Keratinocyte (primary cell): ENCODE measurements around the gene FOXL3. TPM values are rescaled to one million over a fixed set of nuclear protein-coding genes. Genes with fewer than 3 reads are reported as not detected.

Experiments
- DNase-seq: peaks from one replicate; pipeline ENCODE4 v3.0.0-alpha.2; 2011; ENCODE audit warnings: low read depth, missing footprints, low spot score
- FAIRE-seq: peaks from 2 replicates; lab custom pipeline; 2011; peaks lifted over from hg19 to GRCh38; lab: Jason Lieb, UNC
- H2AFZ ChIP-seq: 2 replicates; pipeline ENCODE4 v1.6.0; 2012; ENCODE audit warnings: low read length, control low read depth, inconsistent platforms; ENCODE audit not compliant: control insufficient read depth
- H3K27ac ChIP-seq: 2 replicates; pipeline ENCODE4 v1.5.1; 2011; ENCODE audit warnings: low read length; ENCODE audit not compliant: control insufficient read depth, insufficient read depth
- H3K27me3 ChIP-seq: 3 replicates; pipeline ENCODE4 v1.6.0; 2011; ENCODE audit warnings: low read length; ENCODE audit not compliant: control insufficient read depth, insufficient read depth; ENCODE audit errors: extremely low read depth
- H3K36me3 ChIP-seq, 2 experiments: 2 replicates in 1 of 2; 3 replicates in 1 of 2; pipeline ENCODE4 v1.5.1; 2011; ENCODE audit warnings: low read length in 2 of 2, mild to moderate bottlenecking in 1 of 2; ENCODE audit not compliant: control insufficient read depth in 2 of 2, insufficient read depth in 2 of 2; ENCODE audit errors: extremely low read depth in 1 of 2
- H3K4me1 ChIP-seq: 3 replicates; pipeline ENCODE4 v1.5.1; 2011; ENCODE audit warnings: low read length; ENCODE audit not compliant: control insufficient read depth, insufficient read depth; ENCODE audit errors: extremely low read depth
- H3K4me2 ChIP-seq: 3 replicates; pipeline ENCODE4 v1.6.0; 2011; ENCODE audit warnings: low read depth, low read length; ENCODE audit not compliant: control insufficient read depth, insufficient read depth; ENCODE audit errors: extremely low read depth
- H3K4me3 ChIP-seq, 3 experiments: fragments of 200-600 bp in 1 of 3; sonication (generic) in 1 of 3; 2 replicates in 2 of 3; 3 replicates in 1 of 3; pipeline ENCODE4 v1.5.1; 2011 to 2016; ENCODE audit warnings: low read length in 3 of 3, mild to moderate bottlenecking in 3 of 3, control low read depth in 2 of 3, inconsistent platforms in 1 of 3, low read depth in 1 of 3, mixed read lengths in 1 of 3, mixed run types in 1 of 3, moderate library complexity in 1 of 3; ENCODE audit not compliant: control insufficient read depth in 2 of 3, insufficient read depth in 2 of 3; ENCODE audit errors: extremely low read depth in 1 of 3
- H3K79me2 ChIP-seq: 2 replicates; pipeline ENCODE4 v1.6.0; 2012; ENCODE audit warnings: low read length; ENCODE audit not compliant: control insufficient read depth, insufficient read depth
- H3K9ac ChIP-seq: 3 replicates; pipeline ENCODE4 v1.6.0; 2011; ENCODE audit warnings: low read length; ENCODE audit not compliant: control insufficient read depth, insufficient read depth; ENCODE audit errors: extremely low read depth
- H3K9me1 ChIP-seq: 3 replicates; pipeline ENCODE4 v1.6.0; 2011; ENCODE audit warnings: low read length; ENCODE audit not compliant: control insufficient read depth, insufficient read depth; ENCODE audit errors: extremely low read depth
- H3K9me3 ChIP-seq: 2 replicates; pipeline ENCODE4 v1.5.1; 2012; ENCODE audit warnings: low read depth, low read length; ENCODE audit not compliant: control insufficient read depth
- H4K20me1 ChIP-seq: 3 replicates; pipeline ENCODE4 v1.6.0; 2011; ENCODE audit warnings: low read length; ENCODE audit not compliant: control insufficient read depth, insufficient read depth; ENCODE audit errors: extremely low read depth
- CTCF ChIP-seq, 3 experiments: IDR thresholded peaks in 1 of 3; conservative IDR thresholded peaks in 1 of 3; optimal IDR thresholded peaks in 1 of 3; 2 replicates in 2 of 3; 3 replicates in 1 of 3; pipeline versions ENCODE3 to v1.5.1; 2011; ENCODE audit warnings: low read length in 3 of 3, mild to moderate bottlenecking in 3 of 3, moderate library complexity in 2 of 3, control low read depth in 1 of 3, inconsistent platforms in 1 of 3; ENCODE audit not compliant: insufficient read depth in 2 of 3; ENCODE audit errors: extremely low read depth in 1 of 3
- EZH2 ChIP-seq: IDR thresholded peaks from one replicate; pipeline ENCODE4 v1.6.1; 2012; ENCODE audit warnings: inconsistent platforms, mild to moderate bottlenecking, low read length, moderate library complexity
- dilution Hi-C: fragments of 300-500 bp; cut with MboI; formaldehyde crosslinking; loops from one replicate; pipeline ENCODE4 v1.7.0; 2020; ENCODE audit warnings: low sequenced_read_pairs; ENCODE audit not compliant: extremely low pct_ligation_motif_present
- polyA plus RNA-seq, 5 experiments: library from polyadenylated mRNA; depleted of rRNA in 3 of 5; stranded (reverse) in 3 of 5; stranded (forward) in 1 of 5; unstranded in 1 of 5; fragments of >200 nt; gene quantifications; 1 replicate in 1 of 5; 2 replicates in 3 of 5; 3 replicates in 1 of 5; pipeline versions ENCODE4 v1.2.1 to v1.2.3, GENCODE V29; 2011 to 2012; ENCODE audit warnings: missing spikeins in 2 of 5, low read depth in 1 of 5, low replicate concordance in 1 of 5

The FOXL3 gene
- polyA plus RNA-seq, 1 donor (not counting 4 experiments of a cell fraction or from before 2014, with no cell fraction given) = not detected

DNA sequence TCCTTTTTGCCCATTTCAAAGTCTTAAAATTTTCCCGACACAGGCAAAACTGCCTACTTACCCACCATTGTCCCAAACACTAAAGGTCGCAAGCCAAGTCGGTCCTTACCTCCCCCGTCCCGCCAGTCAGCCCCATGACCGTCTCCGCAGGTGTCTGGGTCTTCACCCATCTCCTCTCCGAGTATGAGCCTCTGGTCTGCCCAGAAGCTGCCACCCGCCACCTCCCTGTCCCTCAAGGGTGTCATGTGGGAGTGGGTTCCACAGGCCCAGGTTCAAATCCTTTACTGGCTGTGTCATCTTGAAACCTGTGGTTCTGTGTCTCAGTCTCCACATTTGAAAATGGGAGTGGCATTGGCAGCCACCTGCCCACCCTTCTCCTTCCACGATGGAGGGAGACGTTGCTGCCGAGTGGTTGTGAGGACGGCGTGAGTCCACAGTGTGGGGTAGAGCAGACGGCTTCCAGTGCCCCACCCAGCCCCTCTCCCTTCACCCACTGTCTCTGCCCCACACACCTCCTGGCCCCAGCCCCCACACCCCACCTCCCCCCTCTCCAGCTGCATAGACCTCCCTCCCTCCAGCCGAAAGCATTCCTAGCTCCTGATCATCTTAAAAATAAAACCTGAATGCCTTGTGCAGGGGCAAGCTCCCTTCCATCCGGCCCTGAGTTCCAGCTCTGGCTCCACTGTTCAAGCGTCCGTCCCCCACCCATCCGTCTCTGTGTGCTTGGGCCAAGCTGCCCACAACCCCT is 35.3 kb downstream of the FOXL3 start:
- Histone ChIP-seq H3K4me2 (no peak overlapping the region), H4K20me1 (no peaks in the 10 kb centered on the region), H3K9me3 (peaks cover 2% of the 10 kb centered on the region), H3K9me1 (no peaks in the 10 kb centered on the region), H2AFZ (no peak overlapping the region), H3K79me2 (no peaks in the 10 kb centered on the region), H3K27me3 (peaks cover 16% of the 10 kb centered on the region), H3K4me3 (no peak overlapping the region), H3K27ac (no peak overlapping the region), H3K4me1 (peaks cover 3% of the 10 kb centered on the region), H3K36me3 (no peaks in the 10 kb centered on the region), H3K9ac (no peak overlapping the region)
- DNase-seq = no peak
- TF ChIP-seq EZH2 = no peak
- no peak for TF ChIP-seq CTCF (optimal IDR thresholded peaks at IDR 0.05 in 1 of 3, IDR thresholded peaks at IDR 0.05 in 1 of 3, conservative IDR thresholded peaks at IDR 0.05 in 1 of 3; ENCODE audit: extremely low read depth in 1 of 3, insufficient read depth in 2 of 3, low read length in 3 of 3)
- dilution Hi-C loops = no loop called here
- FAIRE-seq = no peak

DNA sequence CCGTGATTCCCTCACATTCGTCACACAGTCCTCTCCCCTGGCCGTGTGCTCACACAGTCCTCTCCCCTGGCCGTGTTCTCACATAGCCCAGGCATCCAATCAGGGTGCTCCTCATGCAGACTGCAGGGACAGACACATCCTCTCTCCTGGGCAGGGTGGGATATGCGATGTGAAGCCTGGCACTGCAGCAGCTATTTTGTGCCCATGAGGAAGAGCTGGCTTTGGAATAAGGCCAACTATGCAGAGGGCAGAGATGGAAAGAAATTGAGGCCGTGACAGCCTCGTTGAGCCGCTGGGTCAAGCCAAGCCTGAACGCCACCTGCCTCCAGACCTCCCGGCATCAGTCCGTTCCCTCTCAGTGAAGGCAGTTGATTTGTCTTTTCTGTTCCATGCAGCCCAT is 35.8 kb downstream of the FOXL3 start:
- Histone ChIP-seq H3K4me2 (no peak overlapping the region), H2AFZ (no peak overlapping the region), H3K27ac (no peak overlapping the region), H3K27me3 (peaks cover 12% of the 10 kb centered on the region), H3K79me2 (no peaks in the 10 kb centered on the region), H3K9ac (no peak overlapping the region), H3K4me1 (peaks cover 3% of the 10 kb centered on the region), H3K36me3 (no peaks in the 10 kb centered on the region), H4K20me1 (no peaks in the 10 kb centered on the region), H3K4me3 (no peak overlapping the region), H3K9me1 (no peaks in the 10 kb centered on the region), H3K9me3 (peaks cover 2% of the 10 kb centered on the region)
- DNase-seq (no peak), FAIRE-seq (no peak)
- dilution Hi-C loops = no loop called here
- TF ChIP-seq CTCF (optimal IDR thresholded peaks at IDR 0.05 in 1 of 3, IDR thresholded peaks at IDR 0.05 in 1 of 3, conservative IDR thresholded peaks at IDR 0.05 in 1 of 3; ENCODE audit: extremely low read depth in 1 of 3, insufficient read depth in 2 of 3, low read length in 3 of 3) = no peak
- no peak for TF ChIP-seq EZH2
